K562 (cell line): Measurements from ENCODE around the gene SPOCK3. TPM values are rescaled to one million over a fixed set of nuclear protein-coding genes. Genes with fewer than 3 reads are reported as not detected.

Experiments
- ATAC-seq: fragments of 200-7000 bp; cut with Tn5 transposase; 3 replicates; pipeline ENCODE4 v1.9.1; 2020; ENCODE audit warnings: moderate library complexity
- BruUV-seq: library from RNA; stranded (reverse); fragments of 400-500 nt; replicated peaks from 2 replicates; lab custom pipeline; 2021; lab: Mats Ljungman, UMichigan
- CTCF ChIA-PET: fragments of 300-600 bp; formaldehyde crosslinking; extraction: SDS; loops from one replicate; lab custom pipeline; 2021; ENCODE audit warnings: low intra/inter-chr PET ratio; lab: Yijun Ruan, JAX
- POLR2A ChIA-PET: fragments of 300-600, 350-650 bp; sonication (Branson Sonifier 250); formaldehyde crosslinking; extraction: SDS; loops from one replicate; lab custom pipeline; 2021; ENCODE audit warnings: antibody characterized with exemption, inconsistent platforms; lab: Yijun Ruan, JAX
- DNase-seq, 4 experiments: peaks; one replicate each; pipeline versions ENCODE4 v3.0.0 to v3.0.0-alpha.2; 2011 to 2018; ENCODE audit warnings: low spot score in 3 of 4, mixed read lengths in 3 of 4; ENCODE audit errors: extremely low read depth in 1 of 4
- FAIRE-seq: peaks from 2 replicates; lab custom pipeline; 2011; peaks lifted over from hg19 to GRCh38; lab: Jason Lieb, UNC
- H2AFZ ChIP-seq: 2 replicates; pipeline ENCODE4 v1.6.0; 2011; ENCODE audit warnings: low read depth, low read length, control low read depth, inconsistent platforms
- H3K27ac ChIP-seq: fragments of 200-600 bp; 3 replicates; pipeline ENCODE4 v1.8.0; 2011; ENCODE audit warnings: low read depth, mild to moderate bottlenecking, control low read depth, inconsistent platforms, low read length, moderate library complexity, mixed read lengths; ENCODE audit errors: extremely low read depth
- H3K27me3 ChIP-seq, 2 experiments: fragments of 300-600 bp in 1 of 2; 2 replicates in 1 of 2; 3 replicates in 1 of 2; pipeline versions ENCODE4 v1.6.0 to v1.8.0; 2011; ENCODE audit warnings: inconsistent platforms in 2 of 2, low read length in 2 of 2, mild to moderate bottlenecking in 1 of 2, mixed read lengths in 1 of 2, moderate library complexity in 1 of 2; ENCODE audit not compliant: control insufficient read depth in 2 of 2, insufficient read depth in 2 of 2
- H3K36me3 ChIP-seq: fragments of 300-600 bp; 3 replicates; pipeline ENCODE4 v1.8.0; 2011; ENCODE audit warnings: mild to moderate bottlenecking, low read length, inconsistent platforms; ENCODE audit not compliant: control insufficient read depth, insufficient read depth
- H3K4me1 ChIP-seq, 2 experiments: fragments of 200-600 bp in 1 of 2; replicated peaks in 1 of 2; 2 replicates in 1 of 2; 3 replicates in 1 of 2; pipeline versions ENCODE4 v1.5.1 to v1.8.0; 2011; ENCODE audit warnings: inconsistent platforms in 2 of 2, low read length in 2 of 2, mild to moderate bottlenecking in 1 of 2, mixed read lengths in 1 of 2, moderate library complexity in 1 of 2; ENCODE audit not compliant: control insufficient read depth in 2 of 2, insufficient read depth in 2 of 2
- H3K4me2 ChIP-seq: 2 replicates; pipeline ENCODE4 v1.6.1; 2011; ENCODE audit warnings: low read length, control low read depth, inconsistent platforms, mixed read lengths; ENCODE audit not compliant: insufficient read depth
- H3K4me3 ChIP-seq: fragments of 200-600 bp; sonication (generic), shearing (Covaris generic); 2 replicates; pipeline ENCODE4 v1.5.1; 2016; ENCODE audit warnings: control low read depth, inconsistent platforms
- H3K79me2 ChIP-seq: fragments of 200-600 bp; 3 replicates; pipeline ENCODE4 v1.8.0; 2011; ENCODE audit warnings: low read length, inconsistent platforms; ENCODE audit not compliant: control insufficient read depth, insufficient read depth
- H3K9ac ChIP-seq, 2 experiments: 2 replicates each; pipeline versions ENCODE4 v1.6.0 to v1.6.1; 2011; ENCODE audit warnings: low read depth in 2 of 2, low read length in 2 of 2, control low read depth in 1 of 2, inconsistent platforms in 1 of 2, mild to moderate bottlenecking in 1 of 2, mixed read lengths in 1 of 2; ENCODE audit not compliant: insufficient read depth in 1 of 2
- H3K9me1 ChIP-seq: one replicate; pipeline ENCODE4 v1.6.0; 2011; ENCODE audit warnings: inconsistent platforms, mild to moderate bottlenecking, low read length, moderate library complexity; ENCODE audit not compliant: control insufficient read depth, insufficient read depth
- H3K9me3 ChIP-seq: replicated peaks from 2 replicates; pipeline ENCODE4 v1.5.1; 2011; ENCODE audit warnings: low read depth, low read length, inconsistent platforms; ENCODE audit not compliant: control insufficient read depth, insufficient read depth
- H4K20me1 ChIP-seq: replicated peaks from 2 replicates; pipeline ENCODE4 v1.6.1; 2011; ENCODE audit warnings: low read length, inconsistent platforms, mixed read lengths; ENCODE audit not compliant: control insufficient read depth, insufficient read depth
- EZH2 ChIP-seq: IDR thresholded peaks from 2 replicates; pipeline ENCODE4 v1.6.1; 2012; ENCODE audit warnings: low read depth, mild to moderate bottlenecking, inconsistent platforms, low read length, borderline replicate concordance
- HNRNPLL ChIP-seq: fragments of 200-400 bp; formaldehyde crosslinking; IDR thresholded peaks from 2 replicates; pipeline ENCODE4 v1.6.1; 2017; ENCODE audit warnings: low read length, low read depth, mild to moderate bottlenecking; ENCODE audit not compliant: poor library complexity, severe bottlenecking
- MEF2A ChIP-seq: IDR thresholded peaks from 2 replicates; pipeline ENCODE4 v1.6.1; 2011; ENCODE audit warnings: low read depth, mild to moderate bottlenecking, low read length, moderate library complexity; ENCODE audit not compliant: control insufficient read depth
- NFE2L1 ChIP-seq: fragments of 450-650 bp; IDR thresholded peaks from 2 replicates; pipeline ENCODE4 v1.6.1; 2016; ENCODE audit warnings: missing genetic modification characterization, low read depth, mild to moderate bottlenecking, missing compliant biosample characterization, moderate library complexity, borderline replicate concordance
- NFIX ChIP-seq: fragments of 250-450 bp; sonication (Bioruptor Pico); IDR thresholded peaks from 2 replicates; pipeline ENCODE4 v1.4.0; 2020; ENCODE audit warnings: low read depth, mild to moderate bottlenecking, moderate library complexity
- SPI1 ChIP-seq: IDR thresholded peaks from 2 replicates; pipeline ENCODE4 v1.6.1; 2011; ENCODE audit warnings: low read depth, low read length, control low read depth, borderline replicate concordance
- TCFL5 ChIP-seq: fragments of 250-450 bp; sonication (Bioruptor Pico); conservative IDR thresholded peaks from 2 replicates; pipeline ENCODE4 v1.6.1; 2021; ENCODE audit warnings: mild to moderate bottlenecking, moderate library complexity, matching md5 sums
- ZNF212 ChIP-seq: fragments of 450-650 bp; formaldehyde crosslinking; IDR thresholded peaks from 2 replicates; pipeline ENCODE4 v1.4.0; 2020; ENCODE audit warnings: mild to moderate bottlenecking
- ZNF282 ChIP-seq: sonication (generic); formaldehyde crosslinking; IDR thresholded peaks from 2 replicates; pipeline ENCODE4 v1.8.1; 2023; ENCODE audit warnings: missing genetic modification reagents
- WGBS: fragments of 100-300 bp; shearing (Covaris generic); methylation state at CpG from one replicate; pipeline ENCODE4 v1.1.6; 2016; ENCODE audit warnings: low coverage, mixed read lengths; ENCODE audit not compliant: insufficient coverage; ENCODE audit errors: missing lambda C conversion rate; 5-methylcytosine and 5-hydroxymethylcytosine counted together
- in situ Hi-C: fragments of 300-500 bp; cut with MboI; formaldehyde crosslinking; loops from 4 replicates; pipeline ENCODE4 v1.15.0; 2018; ENCODE audit warnings: inconsistent platforms, mixed read lengths
- intact Hi-C: fragments of 100-400 bp; cut with micrococcal nuclease; formaldehyde crosslinking; loops from 2 replicates; pipeline ENCODE4 v1.14.2; 2022
- polyA plus RNA-seq, 8 experiments: library from polyadenylated mRNA; depleted of rRNA in 4 of 8; stranded (reverse) in 5 of 8; unstranded in 3 of 8; fragments of >200 nt; fragmentation: Nextera tagmentation in 2 of 8; fragmentation: Illumina TruSeq in 1 of 8; extraction: Ambion mirVana in 2 of 8; extraction: Trizol in 1 of 8; gene quantifications; 2 replicates each; pipeline versions ENCODE4 v1.2.1 to v1.2.3, GENCODE V29; 2011 to 2014; ENCODE audit warnings: inconsistent platforms in 1 of 8, missing spikeins in 1 of 8
- total RNA-seq, 7 experiments: library from RNA; depleted of rRNA in 6 of 7; stranded (reverse); fragments of >200 nt in 6 of 7; fragmentation: Illumina TruSeq in 2 of 7; extraction: Trizol in 2 of 7; gene quantifications; 2 replicates each; pipeline versions ENCODE4 v1.2.1 to v1.2.3, GENCODE V29; 2011 to 2021; ENCODE audit warnings: low replicate concordance in 1 of 7
- TF ChIP-seq, protein P1 (sequence below): fragments of 450-650 bp; IDR thresholded peaks from 2 replicates; pipeline ENCODE4 v1.6.1; 2017; ENCODE audit warnings: antibody characterized with exemption, mild to moderate bottlenecking
- TF ChIP-seq, protein P2 (sequence below), 2 experiments: fragments of 450-650 bp; formaldehyde crosslinking in 1 of 2; IDR thresholded peaks; 2 replicates each; pipeline versions ENCODE4 v1.4.0 to v1.6.1; 2014 to 2020; ENCODE audit warnings: mild to moderate bottlenecking in 2 of 2, borderline replicate concordance in 1 of 2, low read depth in 1 of 2

The SPOCK3 gene
- total and polyA plus RNA-seq, 9 of the 15 experiments (the other 6 are each of a cell fraction or from before 2014, with no cell fraction given), result not detected

DNA sequence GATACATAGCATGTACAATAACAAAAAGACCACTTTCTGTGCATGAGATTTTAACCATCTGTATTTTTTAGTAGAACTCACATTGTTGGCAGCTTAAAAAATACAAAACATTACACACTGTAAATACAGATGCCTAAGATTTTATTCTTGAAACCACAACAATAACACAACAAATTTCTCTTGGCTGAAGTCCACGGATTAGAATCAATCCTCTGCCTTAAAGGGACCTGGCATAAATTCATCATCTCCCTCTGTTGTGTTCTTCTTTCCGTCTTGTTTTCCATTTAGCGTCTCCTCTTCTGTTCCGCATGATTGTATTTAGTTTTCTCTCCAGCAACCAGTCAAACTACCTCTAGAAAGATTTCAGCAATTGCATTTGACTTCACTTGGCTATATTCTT, 231.0 kb downstream of the SPOCK3 start:
- DNase-seq, result no peak
- H4K20me1 ChIP-seq, result no peaks in the 10 kb centered on the region
- CTCF ChIA-PET, result no interaction called here
- 13% methylated on average over 4 of the region's 4 CpGs for WGBS
- H3K79me2 ChIP-seq, result no peaks in the 10 kb centered on the region
- POLR2A ChIA-PET, result no interaction called here
- no peak overlapping the region for H3K27ac ChIP-seq
- BruUV-seq, result no TSS peak
- H3K9ac ChIP-seq, result no peak overlapping the region
- no peaks in the 10 kb centered on the region for H3K9me3 ChIP-seq
- H3K9me1 ChIP-seq, result no peaks in the 10 kb centered on the region
- no peak for ATAC-seq
- no peak for FAIRE-seq
- H3K4me2 ChIP-seq, result no peak overlapping the region
- no peak overlapping the region for H3K4me3 ChIP-seq
- no peaks in the 10 kb centered on the region for H3K36me3 ChIP-seq
- in situ Hi-C loops (no loop called here), intact Hi-C loops (no loop called here)
- no peaks in the 10 kb centered on the region for H3K4me1 ChIP-seq
- H2AFZ ChIP-seq, result no peak overlapping the region
- no peaks in the 10 kb centered on the region for H3K27me3 ChIP-seq
- no peak for TF ChIP-seq SPI1
- TF ChIP-seq, protein P1, sequence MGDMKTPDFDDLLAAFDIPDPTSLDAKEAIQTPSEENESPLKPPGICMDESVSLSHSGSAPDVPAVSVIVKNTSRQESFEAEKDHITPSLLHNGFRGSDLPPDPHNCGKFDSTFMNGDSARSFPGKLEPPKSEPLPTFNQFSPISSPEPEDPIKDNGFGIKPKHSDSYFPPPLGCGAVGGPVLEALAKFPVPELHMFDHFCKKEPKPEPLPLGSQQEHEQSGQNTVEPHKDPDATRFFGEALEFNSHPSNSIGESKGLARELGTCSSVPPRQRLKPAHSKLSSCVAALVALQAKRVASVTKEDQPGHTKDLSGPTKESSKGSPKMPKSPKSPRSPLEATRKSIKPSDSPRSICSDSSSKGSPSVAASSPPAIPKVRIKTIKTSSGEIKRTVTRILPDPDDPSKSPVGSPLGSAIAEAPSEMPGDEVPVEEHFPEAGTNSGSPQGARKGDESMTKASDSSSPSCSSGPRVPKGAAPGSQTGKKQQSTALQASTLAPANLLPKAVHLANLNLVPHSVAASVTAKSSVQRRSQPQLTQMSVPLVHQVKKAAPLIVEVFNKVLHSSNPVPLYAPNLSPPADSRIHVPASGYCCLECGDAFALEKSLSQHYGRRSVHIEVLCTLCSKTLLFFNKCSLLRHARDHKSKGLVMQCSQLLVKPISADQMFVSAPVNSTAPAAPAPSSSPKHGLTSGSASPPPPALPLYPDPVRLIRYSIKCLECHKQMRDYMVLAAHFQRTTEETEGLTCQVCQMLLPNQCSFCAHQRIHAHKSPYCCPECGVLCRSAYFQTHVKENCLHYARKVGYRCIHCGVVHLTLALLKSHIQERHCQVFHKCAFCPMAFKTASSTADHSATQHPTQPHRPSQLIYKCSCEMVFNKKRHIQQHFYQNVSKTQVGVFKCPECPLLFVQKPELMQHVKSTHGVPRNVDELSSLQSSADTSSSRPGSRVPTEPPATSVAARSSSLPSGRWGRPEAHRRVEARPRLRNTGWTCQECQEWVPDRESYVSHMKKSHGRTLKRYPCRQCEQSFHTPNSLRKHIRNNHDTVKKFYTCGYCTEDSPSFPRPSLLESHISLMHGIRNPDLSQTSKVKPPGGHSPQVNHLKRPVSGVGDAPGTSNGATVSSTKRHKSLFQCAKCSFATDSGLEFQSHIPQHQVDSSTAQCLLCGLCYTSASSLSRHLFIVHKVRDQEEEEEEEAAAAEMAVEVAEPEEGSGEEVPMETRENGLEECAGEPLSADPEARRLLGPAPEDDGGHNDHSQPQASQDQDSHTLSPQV, result no peak
- no peak for TF ChIP-seq ZNF282 (CRISPR knock-in tag)
- TF ChIP-seq ZNF212 (CRISPR knock-in tag), result no peak
- TF ChIP-seq NFIX, result no peak
- no peak for TF ChIP-seq HNRNPLL
- TF ChIP-seq TCFL5, result no peak
- no peak for TF ChIP-seq EZH2
- TF ChIP-seq MEF2A, result no peak
- TF ChIP-seq NFE2L1 (tag), result no peak
- TF ChIP-seq, protein P2, sequence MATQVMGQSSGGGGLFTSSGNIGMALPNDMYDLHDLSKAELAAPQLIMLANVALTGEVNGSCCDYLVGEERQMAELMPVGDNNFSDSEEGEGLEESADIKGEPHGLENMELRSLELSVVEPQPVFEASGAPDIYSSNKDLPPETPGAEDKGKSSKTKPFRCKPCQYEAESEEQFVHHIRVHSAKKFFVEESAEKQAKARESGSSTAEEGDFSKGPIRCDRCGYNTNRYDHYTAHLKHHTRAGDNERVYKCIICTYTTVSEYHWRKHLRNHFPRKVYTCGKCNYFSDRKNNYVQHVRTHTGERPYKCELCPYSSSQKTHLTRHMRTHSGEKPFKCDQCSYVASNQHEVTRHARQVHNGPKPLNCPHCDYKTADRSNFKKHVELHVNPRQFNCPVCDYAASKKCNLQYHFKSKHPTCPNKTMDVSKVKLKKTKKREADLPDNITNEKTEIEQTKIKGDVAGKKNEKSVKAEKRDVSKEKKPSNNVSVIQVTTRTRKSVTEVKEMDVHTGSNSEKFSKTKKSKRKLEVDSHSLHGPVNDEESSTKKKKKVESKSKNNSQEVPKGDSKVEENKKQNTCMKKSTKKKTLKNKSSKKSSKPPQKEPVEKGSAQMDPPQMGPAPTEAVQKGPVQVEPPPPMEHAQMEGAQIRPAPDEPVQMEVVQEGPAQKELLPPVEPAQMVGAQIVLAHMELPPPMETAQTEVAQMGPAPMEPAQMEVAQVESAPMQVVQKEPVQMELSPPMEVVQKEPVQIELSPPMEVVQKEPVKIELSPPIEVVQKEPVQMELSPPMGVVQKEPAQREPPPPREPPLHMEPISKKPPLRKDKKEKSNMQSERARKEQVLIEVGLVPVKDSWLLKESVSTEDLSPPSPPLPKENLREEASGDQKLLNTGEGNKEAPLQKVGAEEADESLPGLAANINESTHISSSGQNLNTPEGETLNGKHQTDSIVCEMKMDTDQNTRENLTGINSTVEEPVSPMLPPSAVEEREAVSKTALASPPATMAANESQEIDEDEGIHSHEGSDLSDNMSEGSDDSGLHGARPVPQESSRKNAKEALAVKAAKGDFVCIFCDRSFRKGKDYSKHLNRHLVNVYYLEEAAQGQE (IDR thresholded peaks at IDR 0.05; ENCODE audit: borderline replicate concordance), result no peak
- TF ChIP-seq, protein P2 (CRISPR knock-in tag; IDR thresholded peaks at IDR 0.05; ENCODE audit: low read depth), result no peak
